Activated CD8-positive, alpha-beta memory T cell treated with anti-CD3 and anti-CD28 coated beads, Interleukin-2, amount 50 U/mL, for 24 hours (primary cell): ENCODE data around the gene THOP1.

Experiments
- DNase-seq: peaks from one replicate; pipeline ENCODE4 v3.0.0-alpha.2; 2020; ENCODE audit errors: extremely low read depth

The THOP1 gene

DNA sequence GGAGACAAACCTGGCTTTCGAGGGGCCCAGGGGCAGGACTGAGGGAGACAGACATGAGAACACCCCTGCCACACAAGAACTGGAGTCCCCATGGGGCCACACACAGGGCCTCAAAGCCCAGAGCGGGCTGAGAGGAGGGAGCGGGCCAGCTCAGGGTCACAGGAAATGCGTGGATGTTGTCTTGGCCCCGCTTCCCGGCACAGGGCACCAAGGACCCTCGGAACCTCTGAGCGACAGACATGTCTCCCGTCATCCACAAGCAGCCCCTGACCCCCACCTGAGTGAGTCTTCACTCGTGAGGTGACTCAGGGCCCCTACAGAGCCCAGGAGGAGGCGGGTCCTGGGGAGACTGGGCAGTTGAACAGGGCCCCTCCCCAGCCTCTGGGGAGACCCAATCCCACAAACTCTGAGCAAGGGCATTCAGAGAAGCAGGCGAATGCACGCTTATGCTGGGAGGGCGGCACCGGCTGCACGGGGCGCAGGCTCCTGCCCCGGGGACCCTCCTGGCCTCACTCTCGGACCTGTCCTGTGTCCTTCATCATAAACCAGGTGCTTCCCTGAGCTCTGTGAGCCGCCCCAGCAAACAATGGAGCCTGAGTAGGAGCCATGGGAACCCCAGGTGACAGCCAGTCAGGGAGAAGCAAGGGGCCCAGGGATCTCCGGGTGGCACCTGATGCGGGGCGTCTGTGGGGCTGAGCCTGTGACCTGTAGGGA lies 22.4 kb upstream of the THOP1 start:
- DNase-seq = no peak

DNA sequence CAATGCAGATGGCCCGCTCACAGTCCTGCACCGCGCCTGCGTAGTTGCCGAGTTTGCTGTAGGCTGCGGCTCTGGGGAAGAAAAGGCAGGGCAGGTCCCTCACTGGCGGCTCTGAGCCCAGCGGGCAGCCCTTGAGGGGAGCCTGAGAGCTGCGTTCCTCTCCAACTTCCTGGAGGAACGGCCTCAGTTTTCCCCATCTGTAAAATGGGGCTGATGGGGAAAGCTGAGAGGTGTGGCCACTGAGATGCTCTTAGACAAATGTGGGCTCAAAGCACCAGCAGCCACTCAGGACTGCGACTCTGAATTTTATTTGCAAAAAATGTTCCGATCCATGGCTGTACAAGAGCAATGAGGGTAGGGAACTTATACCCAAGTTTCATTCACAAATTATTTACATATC lies 21.6 kb upstream of the THOP1 start:
- DNase-seq = no peak

DNA sequence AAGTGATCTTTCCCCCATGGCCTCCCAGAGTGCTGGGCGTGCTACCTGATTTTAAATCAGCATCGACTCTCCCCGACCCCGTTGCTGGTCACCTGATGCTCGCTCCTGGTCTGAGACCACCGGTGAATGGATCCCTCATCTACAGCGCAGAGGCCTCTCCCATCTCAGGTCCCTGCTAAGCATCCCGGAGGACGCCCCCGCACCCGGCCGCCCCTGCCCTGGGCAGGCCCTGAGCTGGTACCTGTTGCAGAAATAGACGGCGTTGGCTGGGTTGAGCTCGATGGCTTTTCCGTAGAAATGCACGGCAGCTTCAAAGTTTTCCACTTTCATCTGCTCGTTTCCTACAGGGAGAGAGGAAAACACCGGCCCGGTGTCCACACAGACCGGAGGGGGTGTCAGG lies 20.4 kb upstream of the THOP1 start:
- DNase-seq = no peak

DNA sequence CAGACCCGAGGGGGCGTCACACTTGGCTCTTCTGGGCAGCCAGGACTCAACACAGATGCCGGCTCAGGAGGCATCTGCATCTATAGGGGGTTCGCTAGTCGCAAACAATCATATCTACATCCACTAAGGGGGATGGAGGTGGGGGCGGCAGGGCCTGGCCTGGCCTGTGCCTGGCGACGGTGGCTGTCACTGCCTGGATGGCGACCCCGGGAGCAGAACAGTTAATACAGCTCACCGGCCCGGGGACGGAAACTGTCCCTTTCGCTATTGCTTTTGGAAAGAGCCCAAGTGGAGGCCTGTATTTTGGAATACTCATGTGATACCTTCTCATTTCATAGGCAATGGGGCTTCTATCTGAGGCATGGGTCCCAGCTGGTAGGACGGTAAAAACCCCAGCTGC lies 19.9 kb upstream of the THOP1 start:
- DNase-seq = no peak

DNA sequence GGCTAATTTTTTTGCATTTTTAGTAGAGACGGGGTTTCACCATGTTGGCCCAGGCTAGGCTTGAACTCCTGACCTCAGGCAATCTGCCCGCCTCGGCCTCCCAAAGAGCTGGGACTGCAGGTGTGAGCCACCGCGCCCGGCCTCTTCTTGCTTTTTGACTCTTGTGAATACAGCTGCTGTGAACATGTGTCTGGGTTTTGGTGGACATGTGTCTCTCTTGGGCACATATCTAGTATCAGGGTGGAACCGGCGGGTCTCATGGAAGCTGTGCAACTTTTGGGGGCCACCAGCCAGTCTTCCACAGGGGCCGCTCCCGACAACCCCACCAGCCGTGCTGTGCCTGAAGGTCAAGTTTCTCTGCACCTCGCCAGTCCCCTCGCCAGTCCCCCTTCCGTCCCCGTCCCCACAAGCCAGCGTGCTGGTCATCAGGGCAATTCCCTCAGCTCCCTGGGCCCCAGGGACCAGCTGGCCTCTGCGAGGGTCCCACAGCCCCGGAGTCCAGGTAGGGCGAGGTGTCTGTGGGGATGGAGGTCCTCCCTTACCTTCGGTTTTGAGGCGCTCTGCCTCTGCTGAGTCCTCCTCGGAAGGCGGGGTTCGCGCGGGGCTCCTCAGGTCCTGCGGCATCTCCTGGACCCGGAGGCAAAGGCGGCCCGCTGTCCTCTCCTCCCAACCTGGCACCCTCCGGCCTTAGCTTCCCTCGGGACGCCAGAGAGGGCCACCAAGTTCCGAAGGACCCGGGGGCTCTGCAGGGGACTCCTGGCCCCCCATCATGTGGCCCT lies 18.5 kb upstream of the THOP1 start:
- no peak for DNase-seq

DNA sequence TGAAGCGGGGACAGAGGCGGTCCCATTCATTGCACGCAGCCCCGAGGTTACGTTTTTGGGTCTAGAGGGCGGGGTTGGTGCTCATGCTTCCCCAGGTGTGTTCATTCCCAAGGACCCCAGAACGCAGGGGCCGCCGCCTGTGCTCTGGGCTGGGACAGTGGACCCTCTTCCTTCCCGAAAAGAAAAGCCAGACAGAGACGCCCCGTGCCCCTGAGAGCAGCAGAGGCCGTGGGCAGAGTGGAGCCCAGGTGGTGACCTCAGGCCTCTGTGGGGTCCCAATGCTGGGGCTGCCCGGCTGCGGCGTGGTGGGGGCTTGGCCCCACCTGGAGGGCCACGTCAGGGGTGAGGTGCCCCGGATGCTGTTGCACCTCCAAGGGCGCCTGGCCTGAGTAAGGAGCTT lies 17.6 kb upstream of the THOP1 start:
- DNase-seq = no peak

DNA sequence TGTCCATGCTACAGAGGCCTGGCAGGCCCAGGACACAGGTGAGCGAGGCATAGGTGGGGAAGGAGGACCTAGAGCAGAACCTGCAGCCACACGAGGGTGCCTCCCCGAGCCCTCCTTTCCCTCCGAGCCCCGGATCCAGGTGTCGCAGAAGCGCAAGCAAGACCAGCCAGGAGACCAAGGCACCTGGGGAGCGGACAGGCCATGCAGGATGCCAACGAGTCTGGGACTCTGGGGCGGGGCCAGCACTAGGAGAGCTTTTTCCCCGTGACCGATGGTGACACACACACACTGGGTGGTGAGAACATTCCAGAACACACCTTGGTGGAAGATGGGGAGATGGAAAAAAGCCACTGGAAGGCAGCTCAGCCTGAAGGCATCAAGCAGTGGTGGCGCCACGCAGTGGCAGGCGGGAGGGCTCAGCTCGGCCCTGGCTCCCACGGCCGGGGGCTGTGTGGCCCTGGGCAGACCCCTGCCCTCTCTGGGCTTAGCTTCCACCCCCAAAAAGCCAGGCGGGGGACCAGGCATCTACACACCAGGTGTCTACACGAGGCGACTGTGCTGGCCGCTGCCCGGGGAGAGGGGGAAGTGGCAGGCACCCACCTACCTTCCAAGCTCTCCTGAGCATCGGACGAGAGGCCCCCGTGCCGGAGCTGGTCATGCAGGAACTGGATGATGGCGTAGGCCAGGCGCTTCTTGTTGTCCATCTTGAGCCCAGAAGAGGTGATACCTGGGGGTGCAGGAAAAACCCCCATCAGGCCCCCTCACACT lies 16.8 kb upstream of the THOP1 start:
- no peak for DNase-seq

DNA sequence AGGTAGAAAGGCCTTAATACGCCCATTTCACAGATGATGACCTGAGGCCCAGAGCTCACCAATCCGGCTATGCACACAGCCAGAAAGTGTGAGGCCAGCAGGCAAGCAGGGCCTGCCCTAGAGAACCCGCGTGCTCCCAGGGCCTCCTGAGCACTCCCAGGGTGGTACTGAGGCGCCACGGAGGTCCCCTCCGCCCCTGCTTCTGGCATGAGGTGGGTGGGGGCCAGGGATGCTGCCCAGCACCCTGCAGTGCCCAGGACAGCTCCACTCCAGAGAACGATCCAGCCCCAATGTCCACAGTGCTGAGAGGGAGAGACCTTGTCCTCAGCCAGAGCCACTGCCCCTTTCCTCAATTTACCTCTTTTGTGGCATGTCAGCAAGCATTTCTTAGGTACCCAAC lies 16.1 kb upstream of the THOP1 start:
- DNase-seq = no peak

DNA sequence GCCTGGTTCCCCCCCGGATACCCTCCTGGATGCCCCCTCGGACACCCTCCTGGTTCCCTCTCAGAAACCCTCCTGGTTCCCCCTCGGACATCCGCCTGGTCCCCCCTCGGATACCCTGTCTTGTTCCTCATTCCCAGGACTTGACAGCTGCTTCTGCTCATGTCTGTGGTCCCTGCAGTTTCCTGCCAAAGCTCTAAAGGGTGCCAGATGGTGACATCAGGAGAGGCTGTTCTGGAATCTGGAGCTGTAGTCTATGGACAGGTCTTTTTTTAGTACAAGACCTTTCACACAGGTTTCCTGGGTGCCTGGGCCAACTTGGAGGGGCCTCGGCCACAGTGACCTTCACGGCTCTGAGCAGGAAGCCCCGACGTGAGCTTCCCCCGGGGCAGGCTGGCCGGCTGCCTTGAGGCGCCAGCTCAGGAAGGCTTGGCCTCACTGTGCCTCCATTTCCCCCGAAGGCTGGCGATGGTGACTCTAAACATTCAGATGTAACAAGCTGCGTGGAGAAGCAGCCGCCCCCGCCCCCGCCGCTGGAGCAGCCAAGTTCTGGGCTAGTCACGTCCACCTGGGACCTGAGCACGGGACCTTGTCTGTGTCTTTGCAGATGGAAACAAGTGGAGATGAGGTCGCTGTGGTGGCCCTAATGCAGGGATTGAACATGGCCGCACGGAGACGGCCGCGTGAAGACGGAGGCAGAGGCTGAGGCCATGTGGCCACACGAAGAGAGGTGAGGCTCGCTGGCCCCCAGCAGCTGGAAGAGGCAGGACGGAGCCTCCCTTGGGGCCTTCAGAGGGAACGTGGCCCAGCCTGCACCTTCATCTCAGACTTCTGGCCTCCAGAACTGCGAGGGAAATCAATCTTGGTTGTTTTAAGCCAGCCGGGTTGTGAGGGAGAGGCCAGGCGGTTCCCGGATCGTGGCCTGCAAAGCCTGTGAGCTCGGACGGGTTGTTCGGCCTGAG lies 15.0 kb upstream of the THOP1 start:
- no peak for DNase-seq

DNA sequence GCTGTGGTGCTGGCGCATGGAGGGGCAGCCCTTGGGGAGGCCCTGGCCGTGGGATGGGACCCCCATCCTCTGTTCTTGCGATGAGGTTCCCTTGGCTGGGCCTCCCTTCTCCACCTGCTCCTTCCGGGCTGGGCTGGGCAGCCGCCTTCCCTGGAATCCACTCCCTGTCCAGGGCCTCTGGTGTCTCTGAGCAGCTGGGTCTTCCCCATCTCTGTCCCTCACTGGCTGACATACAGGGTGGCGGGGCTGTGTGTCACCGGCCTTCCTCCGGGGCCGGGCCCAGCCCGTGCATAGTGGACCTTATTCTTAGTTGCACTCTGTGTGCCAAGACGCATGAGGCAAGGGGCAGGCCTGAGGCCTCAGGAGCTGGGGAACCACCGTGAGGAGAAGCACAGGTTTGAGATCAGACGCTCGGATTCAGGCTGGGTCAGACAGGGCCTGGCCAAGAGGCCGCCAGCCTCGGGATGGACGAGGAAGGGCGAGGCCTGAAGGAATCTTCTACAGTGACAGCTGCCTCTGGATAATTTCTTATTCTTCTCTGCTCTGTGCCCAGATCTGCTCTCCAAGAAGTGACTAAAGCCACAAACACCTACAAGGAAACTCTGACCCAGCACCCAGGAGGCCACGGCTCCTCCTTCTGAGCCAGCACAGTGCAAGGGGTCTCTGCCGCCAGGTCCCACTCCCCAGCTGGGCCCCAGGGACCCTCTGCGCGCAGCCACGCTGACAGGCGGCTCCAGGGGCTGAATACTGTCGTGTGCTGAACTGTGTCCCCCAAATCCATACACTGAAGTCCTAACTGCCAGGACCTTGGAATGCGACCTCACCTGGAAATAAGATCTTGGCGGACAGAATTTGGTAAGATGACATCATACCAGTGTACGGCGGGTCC lies 13.3 kb upstream of the THOP1 start:
- no peak for DNase-seq

DNA sequence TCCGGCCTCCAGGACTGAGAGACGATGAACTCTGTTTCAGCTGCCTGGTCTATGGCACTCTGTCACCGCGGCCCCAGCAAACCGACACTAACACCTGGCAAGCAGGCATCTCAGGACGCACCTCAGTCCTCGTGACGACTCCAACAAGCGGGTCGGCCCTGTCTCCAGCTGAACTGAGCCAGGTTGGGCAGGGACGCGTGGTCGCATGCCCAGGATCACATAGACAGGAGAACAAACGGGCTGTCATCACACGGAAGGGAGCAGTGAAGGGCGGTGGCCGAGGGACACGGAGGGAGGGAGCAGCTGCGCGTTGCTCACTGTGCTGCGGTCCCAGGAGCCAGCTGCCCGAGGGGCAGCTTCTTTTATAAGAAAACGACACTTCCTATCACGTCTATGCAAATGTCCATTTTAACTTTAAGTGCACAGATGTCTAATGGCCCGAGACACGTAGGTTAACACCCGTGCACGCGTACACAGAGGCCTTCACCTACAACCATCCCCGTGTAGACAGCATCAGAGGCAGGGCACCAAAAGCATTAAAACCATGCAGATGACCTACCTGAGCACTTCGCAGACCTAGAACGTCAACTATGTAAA lies 11.1 kb upstream of the THOP1 start:
- DNase-seq = no peak

DNA sequence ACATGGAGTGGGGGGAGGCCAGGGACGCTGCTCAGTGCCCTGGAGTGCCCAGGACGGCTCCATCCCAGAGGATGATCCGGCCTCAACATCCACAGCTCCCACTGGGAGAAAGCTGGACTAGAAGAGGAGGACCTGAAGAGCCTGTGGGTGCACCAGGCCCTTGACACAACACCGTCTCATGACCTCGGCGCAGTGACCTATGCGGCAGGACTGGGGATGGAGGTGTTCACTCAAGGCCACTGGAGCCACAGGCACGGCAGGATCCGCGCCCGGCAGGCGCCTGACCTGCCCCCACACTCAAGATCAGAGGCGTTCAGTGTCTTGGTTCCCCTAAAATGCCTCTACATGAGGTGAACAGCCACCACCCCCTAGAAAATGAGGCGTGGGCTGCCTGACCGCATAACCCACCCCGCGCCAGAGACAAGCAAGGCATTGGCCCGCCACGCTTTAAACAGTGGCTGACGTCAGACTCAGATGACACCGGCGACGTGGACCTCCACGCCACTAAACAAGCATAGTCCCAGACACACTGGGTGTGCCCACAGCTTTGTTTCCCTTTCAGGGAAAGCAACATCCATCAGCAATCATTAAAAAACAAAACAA lies 10.2 kb upstream of the THOP1 start:
- no peak for DNase-seq

DNA sequence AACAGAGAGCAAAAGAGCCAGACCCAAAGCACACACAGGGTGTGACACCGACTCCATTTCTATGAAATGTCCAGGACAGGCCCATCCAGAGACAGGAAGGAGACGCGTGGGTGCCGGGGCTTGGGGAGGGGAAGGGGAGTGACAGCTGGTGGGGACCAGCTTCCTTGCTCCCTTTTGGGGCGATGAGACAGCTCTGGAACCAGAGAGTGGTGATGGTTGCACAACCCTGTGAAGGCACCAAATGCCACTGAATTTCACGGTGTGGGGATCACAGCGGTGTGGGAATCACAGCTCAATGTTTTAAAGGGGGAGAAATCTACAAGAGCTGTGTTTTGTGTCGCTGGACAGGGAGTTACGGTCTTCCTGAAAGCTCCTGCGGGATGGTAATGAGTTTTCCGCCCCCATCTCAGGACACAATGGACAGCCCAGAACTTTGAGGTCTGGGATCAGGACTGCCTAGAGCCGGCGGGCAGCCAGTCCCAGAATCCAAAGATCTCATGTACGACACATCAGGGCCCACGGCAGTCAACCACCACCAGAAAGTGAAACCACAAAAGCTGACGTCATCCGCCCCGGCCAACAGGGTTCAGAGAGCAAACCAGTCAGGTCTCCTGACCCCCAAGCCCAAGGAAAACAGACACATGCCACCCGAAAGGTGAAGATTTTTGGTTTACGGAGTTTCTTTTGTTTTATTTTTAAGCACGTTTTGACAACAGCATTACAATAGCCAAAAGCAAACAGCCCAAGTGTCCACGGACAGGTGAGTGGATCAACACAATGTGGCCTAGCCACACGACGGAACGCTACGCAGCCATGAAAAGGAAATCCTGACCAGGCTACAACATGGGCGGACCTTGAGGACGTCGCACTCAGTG lies 9.5 kb upstream of the THOP1 start:
- peak; percentile 40 for DNase-seq

DNA sequence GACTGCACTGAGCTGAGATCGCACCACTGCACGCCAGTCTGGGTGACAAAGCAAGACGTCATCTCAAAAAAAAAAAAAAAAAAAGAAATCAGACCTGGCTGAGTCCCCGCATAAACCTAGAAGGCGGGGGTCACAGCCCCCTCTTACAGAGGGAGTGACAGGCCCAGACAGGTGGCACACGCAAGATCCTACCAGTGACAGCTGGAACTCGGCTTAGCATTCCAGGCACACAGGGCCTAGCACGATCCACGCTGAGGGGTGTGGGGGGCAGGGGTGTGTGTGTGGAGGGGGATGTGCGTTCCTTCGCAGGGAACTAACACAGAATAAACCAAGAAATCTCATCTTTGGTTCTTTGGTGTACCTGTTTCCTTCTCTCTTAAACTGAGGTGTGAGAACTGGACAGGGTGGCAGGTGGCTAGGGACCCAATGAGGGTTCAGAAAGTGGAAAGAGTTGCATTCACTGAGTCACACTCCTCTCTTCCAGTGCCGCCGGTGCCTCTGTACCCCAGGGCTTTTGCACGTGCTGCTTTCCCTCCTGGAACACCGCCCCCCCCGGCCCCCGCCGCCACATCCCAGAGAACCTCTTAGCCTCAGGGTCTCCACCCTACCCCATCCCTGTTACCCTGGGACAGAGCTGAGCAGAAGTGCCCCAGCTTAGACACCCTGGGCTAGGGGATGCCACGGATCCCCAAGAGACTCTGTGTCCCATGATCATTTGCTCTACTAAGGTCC lies 7.2 kb upstream of the THOP1 start:
- DNase-seq = no peak

DNA sequence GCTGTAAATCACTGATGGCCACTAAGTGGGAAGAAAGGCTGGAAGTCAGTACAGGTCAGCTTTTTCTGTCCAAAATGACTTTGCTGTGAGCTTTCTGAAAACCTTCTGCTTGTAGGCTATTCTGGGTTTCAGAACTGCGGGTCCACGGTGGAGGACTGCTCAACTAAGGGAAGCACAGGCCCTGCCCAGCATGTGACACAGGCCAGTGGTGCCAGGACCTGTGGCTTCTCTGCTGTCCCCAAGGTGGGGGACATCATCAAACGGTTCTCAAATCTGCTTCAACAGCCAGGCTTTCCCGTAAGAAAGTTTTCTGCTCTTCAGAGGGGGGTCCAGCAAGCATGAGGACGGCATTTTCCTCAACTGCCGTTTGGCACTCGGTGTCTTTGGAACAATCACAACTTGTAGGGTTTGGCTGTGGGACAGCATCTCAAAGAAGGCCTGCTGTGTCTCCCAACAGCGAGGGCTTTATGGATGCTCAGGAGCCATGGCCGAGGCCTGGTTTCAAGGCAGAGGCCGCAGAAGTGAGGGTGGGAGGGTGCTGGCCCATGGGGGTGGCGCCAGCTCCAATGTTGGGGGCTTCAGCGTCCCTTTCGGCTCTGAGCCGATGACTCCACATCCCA lies 6.1 kb upstream of the THOP1 start:
- DNase-seq = no peak

DNA sequence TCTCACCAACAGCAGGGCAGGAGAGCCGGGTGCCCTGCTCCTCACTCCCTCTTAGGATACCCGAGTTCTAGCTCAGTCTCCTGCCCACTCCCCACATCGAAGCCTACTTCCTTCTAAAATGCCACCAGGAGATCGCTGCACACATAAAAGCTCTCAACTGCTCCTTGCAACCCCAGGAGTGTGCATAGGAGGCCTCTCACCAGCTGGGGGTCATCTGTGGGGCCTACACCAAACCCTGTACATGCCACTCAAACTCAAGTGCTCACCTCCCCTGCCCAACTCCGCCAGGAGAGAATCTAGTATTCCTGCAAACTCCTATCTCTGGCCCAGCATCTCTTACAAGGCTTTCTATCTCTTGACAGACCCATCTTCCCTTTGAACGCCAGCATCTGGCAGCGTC lies 5.0 kb upstream of the THOP1 start:
- no peak for DNase-seq

DNA sequence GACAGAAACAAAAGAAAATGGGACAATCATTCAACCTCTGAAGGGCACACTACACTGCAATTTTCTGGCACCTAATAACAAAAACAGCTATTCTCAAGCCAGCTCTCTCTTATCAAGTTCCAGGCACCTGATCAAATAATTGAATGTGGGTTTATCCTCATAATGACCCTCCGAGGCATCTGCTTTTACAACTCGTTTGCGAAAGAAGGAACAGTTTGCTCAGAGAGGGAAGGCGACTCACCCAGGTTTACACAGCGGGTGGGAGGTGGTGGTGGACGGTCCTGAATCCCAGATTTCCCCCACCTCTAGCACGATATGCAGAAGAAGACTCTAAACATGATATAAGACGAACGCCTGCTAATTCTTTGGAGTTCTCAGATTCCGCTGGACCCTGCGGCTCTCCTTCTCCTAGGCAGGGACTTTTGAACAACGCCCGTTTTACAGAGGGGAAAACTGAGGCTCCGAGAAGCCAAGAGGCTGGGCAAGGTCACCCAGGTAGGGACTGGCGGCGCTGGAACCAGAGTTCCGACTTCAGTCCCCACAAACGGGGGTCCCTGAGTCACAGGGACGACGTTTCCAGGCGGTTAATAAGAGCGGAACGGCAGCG lies 2.9 kb upstream of the THOP1 start:
- DNase-seq = no peak
